ENCODE measurements around the gene DTNBP1.

The DTNBP1 gene

GRCh38 chr6:15621203-15622044, 41.4 kb downstream of the DTNBP1 start:
- DNase-seq (ENCODE audit: low spot score in 2 of 2) = no peak
- H3K4me3 Mint-ChIP-seq = peak overlapping the region; percentile 18
- peaks cover 20% of the 10 kb centered on the region for H3K4me1 Mint-ChIP-seq
- peak; percentile 93 for ATAC-seq
- H3K9me3 Mint-ChIP-seq = no peaks in the 10 kb centered on the region
- H3K27ac Mint-ChIP-seq = peak overlapping the region; percentile 41
- peaks cover 2% of the 10 kb centered on the region for H3K36me3 Mint-ChIP-seq

GRCh38 chr6:15620611-15621010, 42.2 kb downstream of the DTNBP1 start:
- H3K9me3 Mint-ChIP-seq = no peaks in the 10 kb centered on the region
- H3K27ac Mint-ChIP-seq = no peak overlapping the region
- DNase-seq (ENCODE audit: low spot score in 2 of 2) (no peak), ATAC-seq (no peak)
- no peak overlapping the region for H3K4me3 Mint-ChIP-seq
- H3K4me1 Mint-ChIP-seq = peaks cover 28% of the 10 kb centered on the region
- no peaks in the 10 kb centered on the region for H3K36me3 Mint-ChIP-seq

- H3K9me3 Mint-ChIP-seq = no peaks in the 10 kb centered on the region
- H3K4me1 Mint-ChIP-seq = peaks cover 30% of the 10 kb centered on the region
- peaks cover 11% of the 10 kb centered on the region for H3K36me3 Mint-ChIP-seq
- no peak overlapping the region for H3K27ac Mint-ChIP-seq
- DNase-seq (ENCODE audit: low spot score in 2 of 2) (no peak), ATAC-seq (no peak)
- no peak overlapping the region for H3K4me3 Mint-ChIP-seq
These were observed 43.5 kb downstream of the DTNBP1 start for GRCh38 chr6:15619330-15619729.

GRCh38 chr6:15618685-15619084, 44.1 kb downstream of the DTNBP1 start:
- H3K4me1 Mint-ChIP-seq = peaks cover 37% of the 10 kb centered on the region
- H3K4me3 Mint-ChIP-seq = no peak overlapping the region
- no peak for DNase-seq (ENCODE audit: low spot score in 2 of 2)
- ATAC-seq = no peak
- H3K27ac Mint-ChIP-seq = no peak overlapping the region
- H3K36me3 Mint-ChIP-seq = peaks cover 15% of the 10 kb centered on the region
- no peaks in the 10 kb centered on the region for H3K9me3 Mint-ChIP-seq

- Mint-ChIP-seq H3K9me3 (no peaks in the 10 kb centered on the region), H3K36me3 (peaks cover 15% of the 10 kb centered on the region), H3K27ac (peak overlapping the region; percentile 16), H3K4me3 (no peak overlapping the region), H3K4me1 (peaks cover 38% of the 10 kb centered on the region)
- DNase-seq (ENCODE audit: low spot score in 2 of 2) = no peak
- ATAC-seq = no peak
These were observed 46.6 kb downstream of the DTNBP1 start for GRCh38 chr6:15616261-15616660.

GRCh38 chr6:15615802-15616201, 47.0 kb downstream of the DTNBP1 start:
- peak overlapping the region; percentile 16 for H3K27ac Mint-ChIP-seq
- peak; percentile 39 for ATAC-seq

GRCh38 chr6:15614277-15614676, 48.6 kb downstream of the DTNBP1 start:
- H3K9me3 Mint-ChIP-seq = no peaks in the 10 kb centered on the region
- H3K27ac Mint-ChIP-seq = no peak overlapping the region
- DNase-seq (ENCODE audit: low spot score in 2 of 2) (no peak), ATAC-seq (no peak)
- H3K36me3 Mint-ChIP-seq = peaks cover 20% of the 10 kb centered on the region
- H3K4me1 Mint-ChIP-seq = peaks cover 38% of the 10 kb centered on the region
- no peak overlapping the region for H3K4me3 Mint-ChIP-seq

More at GRCh38 chr6:15615802-15616201, 47.0 kb downstream of the DTNBP1 start:
- no peaks in the 10 kb centered on the region for H3K9me3 Mint-ChIP-seq
- H3K4me1 Mint-ChIP-seq = peaks cover 38% of the 10 kb centered on the region
- DNase-seq (ENCODE audit: low spot score in 2 of 2) = no peak
- no peak overlapping the region for H3K4me3 Mint-ChIP-seq
- peaks cover 15% of the 10 kb centered on the region for H3K36me3 Mint-ChIP-seq

GRCh38 chr6:15608396-15608795, 54.4 kb downstream of the DTNBP1 start:
- peak overlapping the region; percentile 35 for H3K27ac Mint-ChIP-seq
- no peak overlapping the region for H3K4me3 Mint-ChIP-seq
- H3K9me3 Mint-ChIP-seq = no peaks in the 10 kb centered on the region
- H3K4me1 Mint-ChIP-seq = peaks cover 20% of the 10 kb centered on the region
- DNase-seq (ENCODE audit: low spot score in 2 of 2) = no peak
- peaks cover 6% of the 10 kb centered on the region for H3K36me3 Mint-ChIP-seq
- no peak for ATAC-seq

- no peak for ATAC-seq
- no peaks in the 10 kb centered on the region for H3K9me3 Mint-ChIP-seq
- no peak for DNase-seq (ENCODE audit: low spot score in 2 of 2)
- H3K36me3 Mint-ChIP-seq = peaks cover 6% of the 10 kb centered on the region
- H3K27ac Mint-ChIP-seq = no peak overlapping the region
- no peak overlapping the region for H3K4me3 Mint-ChIP-seq
- H3K4me1 Mint-ChIP-seq = peaks cover 15% of the 10 kb centered on the region
These were observed 55.2 kb downstream of the DTNBP1 start for GRCh38 chr6:15607603-15608002.

- DNase-seq (ENCODE audit: low spot score in 2 of 2) (no peak), ATAC-seq (no peak)
- Mint-ChIP-seq H3K4me1 (peaks cover 12% of the 10 kb centered on the region), H3K27ac (no peak overlapping the region), H3K4me3 (no peak overlapping the region), H3K36me3 (peaks cover 6% of the 10 kb centered on the region), H3K9me3 (no peaks in the 10 kb centered on the region)
These were observed 56.5 kb downstream of the DTNBP1 start for GRCh38 chr6:15606347-15606746.

GRCh38 chr6:15604843-15605242, 58.0 kb downstream of the DTNBP1 start:
- H3K4me3 Mint-ChIP-seq = no peak overlapping the region
- no peak overlapping the region for H3K27ac Mint-ChIP-seq
- no peak for DNase-seq (ENCODE audit: low spot score in 2 of 2)
- H3K4me1 Mint-ChIP-seq = peaks cover 20% of the 10 kb centered on the region
- H3K9me3 Mint-ChIP-seq = no peaks in the 10 kb centered on the region
- peaks cover 14% of the 10 kb centered on the region for H3K36me3 Mint-ChIP-seq
- no peak for ATAC-seq

- Mint-ChIP-seq H3K27ac (no peak overlapping the region), H3K36me3 (peaks cover 8% of the 10 kb centered on the region)
These were observed 60.7 kb downstream of the DTNBP1 start for GRCh38 chr6:15602154-15602553.

GRCh38 chr6:15598273-15598798, 64.5 kb downstream of the DTNBP1 start:
- no peak for DNase-seq (ENCODE audit: low spot score in 2 of 2)
- no peaks in the 10 kb centered on the region for H3K9me3 Mint-ChIP-seq
- H3K27ac Mint-ChIP-seq = no peak overlapping the region
- H3K4me1 Mint-ChIP-seq = peaks cover 29% of the 10 kb centered on the region
- H3K36me3 Mint-ChIP-seq = peaks cover 8% of the 10 kb centered on the region
- H3K4me3 Mint-ChIP-seq = no peak overlapping the region
- ATAC-seq = no peak

More at GRCh38 chr6:15602154-15602553, 60.7 kb downstream of the DTNBP1 start:
- H3K4me3 Mint-ChIP-seq = no peak overlapping the region
- H3K9me3 Mint-ChIP-seq = no peaks in the 10 kb centered on the region
- ATAC-seq (peak; percentile 43), DNase-seq (ENCODE audit: low spot score in 2 of 2) (no peak)
- peaks cover 20% of the 10 kb centered on the region for H3K4me1 Mint-ChIP-seq

GRCh38 chr6:15596186-15596896, 66.5 kb downstream of the DTNBP1 start:
- no peak overlapping the region for H3K27ac Mint-ChIP-seq
- H3K4me1 Mint-ChIP-seq = peaks cover 37% of the 10 kb centered on the region
- ATAC-seq = no peak
- no peak for DNase-seq (ENCODE audit: low spot score in 2 of 2)
- H3K4me3 Mint-ChIP-seq = no peak overlapping the region
- H3K9me3 Mint-ChIP-seq = no peaks in the 10 kb centered on the region
- peaks cover 8% of the 10 kb centered on the region for H3K36me3 Mint-ChIP-seq

- Mint-ChIP-seq H3K36me3 (peaks cover 5% of the 10 kb centered on the region), H3K4me3 (no peak overlapping the region), H3K27ac (no peak overlapping the region), H3K9me3 (no peaks in the 10 kb centered on the region), H3K4me1 (peaks cover 35% of the 10 kb centered on the region)
- DNase-seq (ENCODE audit: low spot score in 2 of 2) (no peak), ATAC-seq (no peak)
These were observed 67.2 kb downstream of the DTNBP1 start for GRCh38 chr6:15595461-15596173.
